Karpas-422 (cell line): ENCODE results near the gene KCTD7. TPM values are rescaled to one million over a fixed set of nuclear protein-coding genes. Genes with fewer than 3 reads are reported as not detected.
"Not testable (repeated sequence)": the region's sequence is repeated elsewhere in the genome, so short reads cannot be mapped to it uniquely, and the experiment has no call there.

Experiments used
- DNase-seq: peaks from one replicate; pipeline ENCODE4 v3.0.0-alpha.2; 2015
- H2AFZ ChIP-seq: fragments of 200-600 bp; sonication (generic); 2 replicates; pipeline ENCODE4 v1.6.1; 2014; ENCODE audit warnings: antibody characterized with exemption, low read length, mixed read lengths
- H3K27ac ChIP-seq: fragments of 200-600 bp; sonication (generic); 2 replicates; pipeline ENCODE4 v1.5.1; 2014; ENCODE audit warnings: mild to moderate bottlenecking, low read length, moderate library complexity
- H3K27me3 ChIP-seq: fragments of 200-600 bp; sonication (generic); 2 replicates; pipeline ENCODE4 v1.6.1; 2014; ENCODE audit warnings: low read length, mixed read lengths
- H3K36me3 ChIP-seq: fragments of 200-600 bp; sonication (generic); 2 replicates; pipeline ENCODE4 v1.6.1; 2014; ENCODE audit warnings: low read length, mixed read lengths; ENCODE audit not compliant: insufficient read depth
- H3K4me1 ChIP-seq: fragments of 200-600 bp; sonication (generic); 2 replicates; pipeline ENCODE4 v1.6.1; 2014; ENCODE audit warnings: mild to moderate bottlenecking, low read length, mixed read lengths
- H3K4me2 ChIP-seq: fragments of 200-600 bp; sonication (generic); 2 replicates; pipeline ENCODE4 v1.6.1; 2014; ENCODE audit warnings: low read length, low read depth, mild to moderate bottlenecking; ENCODE audit not compliant: poor library complexity, severe bottlenecking
- H3K4me3 ChIP-seq: fragments of 200-600 bp; sonication (generic); 2 replicates; pipeline ENCODE4 v1.5.1; 2014; ENCODE audit warnings: mild to moderate bottlenecking, antibody characterized with exemption, low read length, mixed read lengths
- H3K79me2 ChIP-seq: fragments of 200-600 bp; sonication (generic); 2 replicates; pipeline ENCODE4 v1.6.1; 2014; ENCODE audit warnings: mild to moderate bottlenecking, low read length, mixed read lengths
- H3K9ac ChIP-seq: fragments of 200-600 bp; sonication (generic); 2 replicates; pipeline ENCODE4 v1.6.0; 2014; ENCODE audit warnings: low read length
- H3K9me2 ChIP-seq: fragments of 200-600 bp; sonication (generic), shearing (Covaris generic); replicated peaks from 2 replicates; pipeline ENCODE4 v1.6.0; 2014; ENCODE audit warnings: mild to moderate bottlenecking, low read length, moderate library complexity; ENCODE audit not compliant: insufficient read depth
- H3K9me3 ChIP-seq: fragments of 300-700, 200-600 bp; sonication (generic); 2 replicates; pipeline ENCODE4 v1.6.1; 2014; ENCODE audit warnings: low read length, mixed read lengths
- H4K20me1 ChIP-seq: fragments of 200-600 bp; sonication (generic); 2 replicates; pipeline ENCODE4 v1.6.1; 2014; ENCODE audit warnings: mild to moderate bottlenecking, antibody characterized with exemption, low read length, low read depth; ENCODE audit not compliant: insufficient read depth
- total RNA-seq: library from RNA; depleted of rRNA; stranded (reverse); fragments of >200 nt; shearing (Covaris generic); gene quantifications from 2 replicates; pipeline ENCODE4 v1.2.3, GENCODE V29; 2014; ENCODE audit warnings: low replicate concordance

KCTD7 gene
- total RNA-seq, 1 experiment from 2014 or later, result 23.2 TPM

- H3K9me3 ChIP-seq, result no peaks in the 10 kb centered on the region
Observed at GRCh38 chr7:66627151-66627681, 1.5 kb upstream of the KCTD7 start.

GRCh38 chr7:66627881-66628360, 760 bp upstream of the KCTD7 start:
- Histone ChIP-seq H3K9me3 (no peaks in the 10 kb centered on the region), H2AFZ (peak overlapping the region; percentile 98), H3K4me2 (peak overlapping the region; percentile 100), H3K79me2 (peaks cover 20% of the 10 kb centered on the region), H4K20me1 (no peaks in the 10 kb centered on the region), H3K36me3 (no peaks in the 10 kb centered on the region), H3K27me3 (no peaks in the 10 kb centered on the region), H3K27ac (peak overlapping the region; percentile 58), H3K4me3 (peak overlapping the region; percentile 78), H3K9ac (peak overlapping the region; percentile 91), H3K4me1 (peaks cover 54% of the 10 kb centered on the region), H3K9me2 (no peaks in the 10 kb centered on the region)
- DNase-seq, result no peak

More at GRCh38 chr7:66627151-66627681, 1.5 kb upstream of the KCTD7 start:
- DNase-seq, result peak; percentile 58
- Histone ChIP-seq H3K4me3 (peak overlapping the region; percentile 27; the same call in 1 of the 2 replicates), H3K79me2 (peaks cover 20% of the 10 kb centered on the region), H3K4me2 (peak overlapping the region; percentile 100), H3K27ac (no peak overlapping the region), H3K4me1 (peaks cover 50% of the 10 kb centered on the region), H4K20me1 (no peaks in the 10 kb centered on the region), H3K9me2 (no peaks in the 10 kb centered on the region), H2AFZ (peak overlapping the region; percentile 7; the same call in 1 of the 2 replicates), H3K9ac (peak overlapping the region; percentile 91), H3K27me3 (no peaks in the 10 kb centered on the region), H3K36me3 (no peaks in the 10 kb centered on the region)

- Histone ChIP-seq H3K9me3 (no peaks in the 10 kb centered on the region), H3K9ac (peak overlapping the region; percentile 77), H3K36me3 (no peaks in the 10 kb centered on the region), H3K27me3 (no peaks in the 10 kb centered on the region), H3K27ac (no peak overlapping the region), H3K4me2 (peak overlapping the region; percentile 72), H2AFZ (peak overlapping the region; percentile 88; the same call in 1 of the 2 replicates), H3K4me3 (peak overlapping the region; percentile 73), H3K4me1 (peaks cover 57% of the 10 kb centered on the region), H3K79me2 (peaks cover 23% of the 10 kb centered on the region), H4K20me1 (no peaks in the 10 kb centered on the region), H3K9me2 (no peaks in the 10 kb centered on the region)
- DNase-seq, result no peak
Observed at GRCh38 chr7:66629222-66630062, 761 bp downstream of the KCTD7 start.

- no peaks in the 10 kb centered on the region for H3K9me3 ChIP-seq
- H4K20me1 ChIP-seq, result no peaks in the 10 kb centered on the region
- H3K36me3 ChIP-seq, result no peaks in the 10 kb centered on the region; the same call in 1 of the 2 replicates
- peaks cover 23% of the 10 kb centered on the region for H3K79me2 ChIP-seq
- no peak overlapping the region; the same call in 1 of the 2 replicates for H3K4me3 ChIP-seq
- no peak overlapping the region for H2AFZ ChIP-seq
- peaks cover 65% of the 10 kb centered on the region for H3K4me1 ChIP-seq
- H3K9me2 ChIP-seq, result no peaks in the 10 kb centered on the region
- H3K27ac ChIP-seq, result no peak overlapping the region
- peak overlapping the region; percentile 72 for H3K4me2 ChIP-seq
- no peaks in the 10 kb centered on the region for H3K27me3 ChIP-seq
- DNase-seq, result no peak
- H3K9ac ChIP-seq, result no peak overlapping the region
Observed at GRCh38 chr7:66630531-66630930, 1.9 kb downstream of the KCTD7 start.

GRCh38 chr7:66631471-66631870, 2.8 kb downstream of the KCTD7 start:
- H4K20me1 ChIP-seq, result no peaks in the 10 kb centered on the region
- peak overlapping the region; percentile 19 for H3K4me2 ChIP-seq
- peaks cover 62% of the 10 kb centered on the region for H3K4me1 ChIP-seq
- no peak overlapping the region for H2AFZ ChIP-seq
- DNase-seq, result no peak
- peak overlapping the region; percentile 28 for H3K27ac ChIP-seq
- peak overlapping the region; percentile 26; the same call in 1 of the 2 replicates for H3K9ac ChIP-seq
- no peaks in the 10 kb centered on the region; the same call in 1 of the 2 replicates for H3K36me3 ChIP-seq
- no peak overlapping the region for H3K4me3 ChIP-seq
- H3K27me3 ChIP-seq, result no peaks in the 10 kb centered on the region
- H3K9me3 ChIP-seq, result no peaks in the 10 kb centered on the region
- H3K79me2 ChIP-seq, result peaks cover 23% of the 10 kb centered on the region
- H3K9me2 ChIP-seq, result no peaks in the 10 kb centered on the region

- H3K36me3 ChIP-seq, result peaks cover 13% of the 10 kb centered on the region
- H2AFZ ChIP-seq, result no peak overlapping the region
- H3K9ac ChIP-seq, result no peak overlapping the region
- H3K27me3 ChIP-seq, result no peaks in the 10 kb centered on the region
- no peaks in the 10 kb centered on the region for H4K20me1 ChIP-seq
- no peaks in the 10 kb centered on the region for H3K9me2 ChIP-seq
- peak overlapping the region; percentile 50 for H3K27ac ChIP-seq
- H3K9me3 ChIP-seq, result no peaks in the 10 kb centered on the region
- no peak overlapping the region for H3K4me2 ChIP-seq
- H3K4me3 ChIP-seq, result no peak overlapping the region
- peaks cover 39% of the 10 kb centered on the region for H3K4me1 ChIP-seq
- peaks cover 17% of the 10 kb centered on the region for H3K79me2 ChIP-seq
- peak; percentile 39 for DNase-seq
Observed at GRCh38 chr7:66634816-66635215, 6.1 kb downstream of the KCTD7 start.

GRCh38 chr7:66635322-66635981, 6.8 kb downstream of the KCTD7 start:
- Histone ChIP-seq H3K36me3 (peaks cover 13% of the 10 kb centered on the region), H3K4me1 (peaks cover 33% of the 10 kb centered on the region), H3K79me2 (peaks cover 11% of the 10 kb centered on the region)
- not testable (repeated sequence) for H3K9me3 ChIP-seq, H4K20me1 ChIP-seq, H3K27ac ChIP-seq, H3K27me3 ChIP-seq, H3K4me2 ChIP-seq, H3K4me3 ChIP-seq, H2AFZ ChIP-seq, H3K9me2 ChIP-seq, DNase-seq, H3K9ac ChIP-seq
